HL-60 (cell line): ENCODE measurements around the gene ARFGEF2.

Source experiments
- DNase-seq, 2 experiments: peaks; one replicate each; pipeline ENCODE4 v3.0.0-alpha.2; 2010 to 2020; ENCODE audit warnings: low read depth in 1 of 2, low spot score in 1 of 2
- H3K27ac ChIP-seq: fragments of 250-450 bp; sonication (Bioruptor Pico); replicated peaks from 2 replicates; pipeline ENCODE4 v1.5.1; 2020; ENCODE audit warnings: mild to moderate bottlenecking, moderate library complexity
- H3K27me3 ChIP-seq: fragments of 250-450 bp; sonication (Bioruptor Pico); 2 replicates; pipeline ENCODE4 v1.5.1; 2021; ENCODE audit warnings: mild to moderate bottlenecking, moderate library complexity; ENCODE audit not compliant: insufficient read depth, poor library complexity, severe bottlenecking
- H3K4me3 ChIP-seq: replicated peaks from 2 replicates; pipeline ENCODE4 v1.5.1; 2011; ENCODE audit warnings: mild to moderate bottlenecking, control low read depth, low read length; ENCODE audit not compliant: insufficient read depth
- GABPA ChIP-seq: IDR thresholded peaks from 2 replicates; pipeline ENCODE4 v1.6.1; 2012; ENCODE audit warnings: low read depth
- POLR2AphosphoS5 ChIP-seq: IDR thresholded peaks from 2 replicates; pipeline ENCODE4 v1.6.1; 2012; ENCODE audit warnings: low read depth
- SPI1 ChIP-seq: IDR thresholded peaks from 2 replicates; pipeline ENCODE4 v1.6.1; 2012; ENCODE audit warnings: low read depth, mild to moderate bottlenecking, borderline replicate concordance
- TF ChIP-seq, protein P1 (sequence below): IDR thresholded peaks from 2 replicates; pipeline ENCODE4 v1.6.1; 2012; ENCODE audit warnings: low read depth; ENCODE audit not compliant: insufficient replicate concordance
- TF ChIP-seq, protein P2 (sequence below): IDR thresholded peaks from one replicate; pipeline ENCODE4 v1.5.1; 2011; ENCODE audit warnings: low read length, control low read depth, inconsistent platforms; ENCODE audit not compliant: insufficient read depth

The ARFGEF2 gene

DNA sequence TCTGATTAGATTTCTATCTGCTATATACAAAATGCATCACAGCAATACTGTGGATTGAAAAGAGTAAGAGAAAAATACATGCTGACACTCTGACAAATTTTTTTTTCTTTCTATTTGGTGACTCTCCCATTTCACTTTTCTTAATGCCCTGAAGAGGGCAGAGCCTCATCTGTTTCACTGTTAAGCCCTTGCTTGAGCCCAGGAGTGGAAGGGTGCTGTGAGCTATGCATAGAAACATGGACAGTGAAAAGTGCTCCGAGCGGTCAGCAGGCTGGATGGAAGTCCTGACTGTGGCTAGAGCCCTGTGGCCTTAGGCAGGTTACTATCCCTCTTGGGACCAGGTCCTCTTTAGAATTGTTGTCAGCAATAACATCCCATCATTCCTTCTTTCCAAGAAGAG lies 107.2 kb downstream of the ARFGEF2 start:
- H3K27ac ChIP-seq = no peak overlapping the region
- DNase-seq = peak in 1 of 2 experiments; percentile 19
- H3K4me3 ChIP-seq = no peak overlapping the region
- H3K27me3 ChIP-seq = no peaks in the 10 kb centered on the region
- TF ChIP-seq POLR2AphosphoS5 = no peak

DNA sequence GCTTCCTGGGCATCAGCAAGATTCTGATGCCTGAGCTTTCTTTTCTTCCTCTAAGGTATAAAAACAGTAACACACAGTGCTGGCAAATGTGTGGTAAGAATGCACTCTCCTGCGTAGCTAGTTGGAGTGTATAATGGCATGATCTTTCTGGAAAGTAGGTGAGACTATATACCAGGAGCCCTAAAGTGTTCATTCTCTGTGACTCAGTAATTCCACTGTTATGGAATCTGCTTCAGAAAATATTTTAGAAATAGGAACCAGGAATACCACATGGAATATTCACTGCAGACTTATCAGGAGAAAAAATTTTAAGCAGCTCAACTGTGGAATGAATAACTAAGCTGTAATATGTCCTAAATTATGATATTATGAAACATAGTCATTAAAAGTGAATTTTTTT lies 107.7 kb downstream of the ARFGEF2 start:
- TF ChIP-seq, protein P1, sequence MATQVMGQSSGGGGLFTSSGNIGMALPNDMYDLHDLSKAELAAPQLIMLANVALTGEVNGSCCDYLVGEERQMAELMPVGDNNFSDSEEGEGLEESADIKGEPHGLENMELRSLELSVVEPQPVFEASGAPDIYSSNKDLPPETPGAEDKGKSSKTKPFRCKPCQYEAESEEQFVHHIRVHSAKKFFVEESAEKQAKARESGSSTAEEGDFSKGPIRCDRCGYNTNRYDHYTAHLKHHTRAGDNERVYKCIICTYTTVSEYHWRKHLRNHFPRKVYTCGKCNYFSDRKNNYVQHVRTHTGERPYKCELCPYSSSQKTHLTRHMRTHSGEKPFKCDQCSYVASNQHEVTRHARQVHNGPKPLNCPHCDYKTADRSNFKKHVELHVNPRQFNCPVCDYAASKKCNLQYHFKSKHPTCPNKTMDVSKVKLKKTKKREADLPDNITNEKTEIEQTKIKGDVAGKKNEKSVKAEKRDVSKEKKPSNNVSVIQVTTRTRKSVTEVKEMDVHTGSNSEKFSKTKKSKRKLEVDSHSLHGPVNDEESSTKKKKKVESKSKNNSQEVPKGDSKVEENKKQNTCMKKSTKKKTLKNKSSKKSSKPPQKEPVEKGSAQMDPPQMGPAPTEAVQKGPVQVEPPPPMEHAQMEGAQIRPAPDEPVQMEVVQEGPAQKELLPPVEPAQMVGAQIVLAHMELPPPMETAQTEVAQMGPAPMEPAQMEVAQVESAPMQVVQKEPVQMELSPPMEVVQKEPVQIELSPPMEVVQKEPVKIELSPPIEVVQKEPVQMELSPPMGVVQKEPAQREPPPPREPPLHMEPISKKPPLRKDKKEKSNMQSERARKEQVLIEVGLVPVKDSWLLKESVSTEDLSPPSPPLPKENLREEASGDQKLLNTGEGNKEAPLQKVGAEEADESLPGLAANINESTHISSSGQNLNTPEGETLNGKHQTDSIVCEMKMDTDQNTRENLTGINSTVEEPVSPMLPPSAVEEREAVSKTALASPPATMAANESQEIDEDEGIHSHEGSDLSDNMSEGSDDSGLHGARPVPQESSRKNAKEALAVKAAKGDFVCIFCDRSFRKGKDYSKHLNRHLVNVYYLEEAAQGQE = no peak
- TF ChIP-seq, protein P2, sequence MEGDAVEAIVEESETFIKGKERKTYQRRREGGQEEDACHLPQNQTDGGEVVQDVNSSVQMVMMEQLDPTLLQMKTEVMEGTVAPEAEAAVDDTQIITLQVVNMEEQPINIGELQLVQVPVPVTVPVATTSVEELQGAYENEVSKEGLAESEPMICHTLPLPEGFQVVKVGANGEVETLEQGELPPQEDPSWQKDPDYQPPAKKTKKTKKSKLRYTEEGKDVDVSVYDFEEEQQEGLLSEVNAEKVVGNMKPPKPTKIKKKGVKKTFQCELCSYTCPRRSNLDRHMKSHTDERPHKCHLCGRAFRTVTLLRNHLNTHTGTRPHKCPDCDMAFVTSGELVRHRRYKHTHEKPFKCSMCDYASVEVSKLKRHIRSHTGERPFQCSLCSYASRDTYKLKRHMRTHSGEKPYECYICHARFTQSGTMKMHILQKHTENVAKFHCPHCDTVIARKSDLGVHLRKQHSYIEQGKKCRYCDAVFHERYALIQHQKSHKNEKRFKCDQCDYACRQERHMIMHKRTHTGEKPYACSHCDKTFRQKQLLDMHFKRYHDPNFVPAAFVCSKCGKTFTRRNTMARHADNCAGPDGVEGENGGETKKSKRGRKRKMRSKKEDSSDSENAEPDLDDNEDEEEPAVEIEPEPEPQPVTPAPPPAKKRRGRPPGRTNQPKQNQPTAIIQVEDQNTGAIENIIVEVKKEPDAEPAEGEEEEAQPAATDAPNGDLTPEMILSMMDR = no peak
- TF ChIP-seq GABPA = no peak
- no peak for TF ChIP-seq POLR2AphosphoS5
- no peak for TF ChIP-seq SPI1
- Histone ChIP-seq H3K27ac (no peak overlapping the region), H3K27me3 (no peaks in the 10 kb centered on the region), H3K4me3 (no peak overlapping the region)
- no peak for DNase-seq

DNA sequence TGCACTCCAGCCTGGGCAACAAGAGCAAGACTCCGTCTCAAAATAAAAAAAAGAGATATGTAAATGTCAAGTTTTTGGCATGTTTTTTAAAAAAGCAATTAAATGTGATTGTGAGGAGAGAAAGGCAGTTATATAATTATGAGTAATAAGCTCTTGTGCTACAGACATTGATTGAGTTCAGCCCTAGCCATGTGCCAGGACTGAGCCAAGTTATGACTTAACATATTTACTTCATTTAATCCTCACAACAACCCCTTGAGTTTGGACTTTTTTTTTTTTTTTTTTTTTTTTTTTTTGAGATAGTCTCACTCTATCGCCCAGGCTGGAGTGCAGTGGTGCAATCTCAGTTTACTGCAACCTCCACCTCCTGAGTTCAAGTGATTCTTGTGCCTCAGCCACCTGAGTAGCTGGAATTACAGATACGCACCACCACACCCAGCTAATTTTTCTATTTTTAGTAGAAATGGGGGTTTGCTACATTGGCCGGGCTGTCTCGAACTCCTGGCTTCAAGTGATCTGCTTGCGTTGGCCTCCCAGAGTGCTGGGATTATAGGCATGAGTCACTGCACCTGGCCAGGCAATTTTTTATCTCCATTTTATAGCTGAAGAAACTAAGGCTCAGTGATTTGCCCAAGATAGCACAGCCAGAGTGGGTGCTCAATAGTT lies 109.6 kb downstream of the ARFGEF2 start:
- Histone ChIP-seq H3K27me3 (no peaks in the 10 kb centered on the region), H3K4me3 (no peak overlapping the region), H3K27ac (no peak overlapping the region)
- TF ChIP-seq, protein P2 = no peak
- TF ChIP-seq GABPA = no peak
- no peak for DNase-seq

DNA sequence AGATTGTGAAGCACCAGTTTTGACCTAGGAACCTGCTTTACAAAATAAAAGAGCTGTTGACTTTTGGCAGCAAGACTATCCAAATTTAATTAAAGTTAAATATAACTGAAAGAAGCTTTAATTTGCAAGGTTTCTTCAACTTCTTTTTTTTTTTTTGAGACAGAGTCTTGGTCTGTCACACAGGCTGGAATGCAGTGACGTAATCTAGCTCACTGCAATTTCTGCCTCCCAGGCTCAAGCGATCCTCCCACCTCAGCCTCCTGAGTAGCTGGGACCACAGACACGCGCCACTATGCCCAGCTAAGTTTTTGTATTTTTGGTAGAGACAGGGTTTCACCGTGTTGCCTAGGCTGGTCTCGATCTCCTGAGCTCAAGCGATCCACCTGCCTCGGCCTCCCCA lies 110.9 kb downstream of the ARFGEF2 start:
- Histone ChIP-seq H3K27me3 (no peaks in the 10 kb centered on the region), H3K4me3 (no peak overlapping the region), H3K27ac (no peak overlapping the region)
- DNase-seq = peak in 1 of 2 experiments; percentile 21
- no peak for TF ChIP-seq SPI1
- TF ChIP-seq POLR2AphosphoS5 = no peak
- TF ChIP-seq, protein P1 = no peak
- TF ChIP-seq GABPA = no peak
- TF ChIP-seq, protein P2 = no peak
